HepG2 (cell line): ENCODE data around the gene CHRNG. TPM values are rescaled to one million over a fixed set of nuclear protein-coding genes. Genes with fewer than 3 reads are reported as not detected.

Experiments used
- AGO2 ChIP-seq: fragments of 200-400 bp; formaldehyde crosslinking; optimal IDR thresholded peaks from 2 replicates; pipeline ENCODE3; 2017; ENCODE audit warnings: mild to moderate bottlenecking, low read depth, low read length, moderate library complexity
- ATM ChIP-seq: fragments of 450-650 bp; IDR thresholded peaks from 2 replicates; pipeline ENCODE4 v1.7.1; 2017; ENCODE audit warnings: mild to moderate bottlenecking, borderline replicate concordance
- ATRX ChIP-seq: sonication (generic); formaldehyde crosslinking; IDR thresholded peaks from 2 replicates; pipeline ENCODE4 v1.4.0; 2020; ENCODE audit warnings: missing genetic modification reagents, borderline replicate concordance
- ERF ChIP-seq: IDR thresholded peaks from 2 replicates; pipeline ENCODE4 v1.6.1; 2018; ENCODE audit warnings: missing biosample characterization, missing genetic modification reagents
- NFKBIZ ChIP-seq: IDR thresholded peaks from 2 replicates; pipeline ENCODE4 v1.6.1; 2018; ENCODE audit warnings: missing genetic modification reagents, missing compliant biosample characterization
- NR2F2 ChIP-seq: IDR thresholded peaks from 2 replicates; pipeline ENCODE4 v1.6.1; 2012; ENCODE audit warnings: low read depth, inconsistent platforms, borderline replicate concordance
- RBAK ChIP-seq: sonication (generic); formaldehyde crosslinking; IDR thresholded peaks from 2 replicates; pipeline ENCODE4 v1.5.1; 2020; ENCODE audit warnings: mild to moderate bottlenecking, missing genetic modification reagents
- SMAD3 ChIP-seq: sonication (generic); formaldehyde crosslinking; IDR thresholded peaks from 2 replicates; pipeline ENCODE4 v1.4.0; 2020; ENCODE audit warnings: missing genetic modification reagents
- SP1 ChIP-seq, 2 experiments: fragments of 450-650 bp in 1 of 2; sonication (generic) in 1 of 2; formaldehyde crosslinking in 1 of 2; IDR thresholded peaks; 2 replicates each; pipeline versions ENCODE4 v1.4.0 to v1.6.1; 2016 to 2020; ENCODE audit warnings: missing genetic modification reagents in 1 of 2
- SSRP1 ChIP-seq: IDR thresholded peaks from 2 replicates; pipeline ENCODE4 v1.6.1; 2016; ENCODE audit warnings: control low read depth
- TBL1XR1 ChIP-seq: fragments of 150-350 bp; IDR thresholded peaks from 2 replicates; pipeline ENCODE4 v1.6.1; 2014; ENCODE audit warnings: borderline replicate concordance, low read length; ENCODE audit not compliant: partially characterized antibody
- ZC3H13 ChIP-seq: sonication (generic); formaldehyde crosslinking; IDR thresholded peaks from 2 replicates; pipeline ENCODE4 v1.8.1; 2023; ENCODE audit warnings: mild to moderate bottlenecking, missing genetic modification reagents, moderate library complexity
- ZKSCAN5 ChIP-seq: sonication (generic); formaldehyde crosslinking; IDR thresholded peaks from 2 replicates; pipeline ENCODE4 v1.5.1; 2020; ENCODE audit warnings: mild to moderate bottlenecking, missing genetic modification reagents
- ZNF12 ChIP-seq: sonication (generic); formaldehyde crosslinking; IDR thresholded peaks from 2 replicates; pipeline ENCODE4 v1.5.0; 2020; ENCODE audit warnings: missing genetic modification reagents
- ZNF138 ChIP-seq: sonication (generic); formaldehyde crosslinking; IDR thresholded peaks from 2 replicates; pipeline ENCODE4 v1.5.0; 2020; ENCODE audit warnings: mild to moderate bottlenecking, low read depth, missing genetic modification reagents
- ZNF44 ChIP-seq: sonication (generic); formaldehyde crosslinking; IDR thresholded peaks from 2 replicates; pipeline ENCODE4 v1.5.1; 2020; ENCODE audit warnings: mild to moderate bottlenecking, missing genetic modification reagents
- ZNF564 ChIP-seq: sonication (generic); formaldehyde crosslinking; IDR thresholded peaks from 2 replicates; pipeline ENCODE4 v1.8.1; 2023; ENCODE audit warnings: mild to moderate bottlenecking, missing genetic modification reagents
- ZNF605 ChIP-seq: sonication (generic); formaldehyde crosslinking; IDR thresholded peaks from 2 replicates; pipeline ENCODE4 v1.8.0; 2022; ENCODE audit warnings: mild to moderate bottlenecking, missing genetic modification reagents
- ZNF629 ChIP-seq: sonication (generic); formaldehyde crosslinking; conservative IDR thresholded peaks from 2 replicates; pipeline ENCODE4 v1.5.0; 2020; ENCODE audit warnings: missing genetic modification reagents
- ZNF652 ChIP-seq: IDR thresholded peaks from 2 replicates; pipeline ENCODE4 v1.6.1; 2016; ENCODE audit warnings: low read depth, borderline replicate concordance
- ZNF839 ChIP-seq: sonication (generic); formaldehyde crosslinking; IDR thresholded peaks from 2 replicates; pipeline ENCODE4 v1.4.0; 2020; ENCODE audit warnings: missing genetic modification reagents, mild to moderate bottlenecking, borderline replicate concordance
- polyA plus RNA-seq, 8 experiments: library from polyadenylated mRNA; depleted of rRNA in 3 of 8; stranded (reverse) in 7 of 8; unstranded in 1 of 8; fragments of >200 nt; fragmentation: Illumina TruSeq in 4 of 8; extraction: Trizol in 4 of 8; gene quantifications; 2 replicates each; pipeline versions ENCODE4 v1.2.1 to v1.2.3, GENCODE V29; 2011 to 2016; ENCODE audit warnings: low read depth in 4 of 8, missing spikeins in 1 of 8, mixed read lengths in 1 of 8; ENCODE audit not compliant: insufficient read depth in 1 of 8
- total RNA-seq, 5 experiments: library from RNA; depleted of rRNA; stranded (reverse); fragments of >200 nt; fragmentation: Illumina TruSeq; extraction: Trizol; gene quantifications; 2 replicates each; pipeline ENCODE4 v1.2.3, GENCODE V29; 2016; ENCODE audit warnings: low read depth in 1 of 5
- TF ChIP-seq, protein P1 (sequence below): sonication (generic); formaldehyde crosslinking; IDR thresholded peaks from 2 replicates; pipeline ENCODE4 v1.5.1; 2020; ENCODE audit warnings: missing genetic modification reagents, mild to moderate bottlenecking, borderline replicate concordance
- TF ChIP-seq, protein P2 (sequence below): sonication (generic); formaldehyde crosslinking; IDR thresholded peaks from 2 replicates; pipeline ENCODE4 v1.5.1; 2020; ENCODE audit warnings: missing genetic modification reagents, mild to moderate bottlenecking, borderline replicate concordance
- TF ChIP-seq, protein P3 (sequence below): sonication (generic); formaldehyde crosslinking; IDR thresholded peaks from 2 replicates; pipeline ENCODE4 v1.4.0; 2020; ENCODE audit warnings: missing genetic modification reagents

Gene CHRNG
- total and polyA plus RNA-seq, 2 of the 13 experiments (the other 11 are each of a cell fraction or from before 2014, with no cell fraction given) = not detected

DNA sequence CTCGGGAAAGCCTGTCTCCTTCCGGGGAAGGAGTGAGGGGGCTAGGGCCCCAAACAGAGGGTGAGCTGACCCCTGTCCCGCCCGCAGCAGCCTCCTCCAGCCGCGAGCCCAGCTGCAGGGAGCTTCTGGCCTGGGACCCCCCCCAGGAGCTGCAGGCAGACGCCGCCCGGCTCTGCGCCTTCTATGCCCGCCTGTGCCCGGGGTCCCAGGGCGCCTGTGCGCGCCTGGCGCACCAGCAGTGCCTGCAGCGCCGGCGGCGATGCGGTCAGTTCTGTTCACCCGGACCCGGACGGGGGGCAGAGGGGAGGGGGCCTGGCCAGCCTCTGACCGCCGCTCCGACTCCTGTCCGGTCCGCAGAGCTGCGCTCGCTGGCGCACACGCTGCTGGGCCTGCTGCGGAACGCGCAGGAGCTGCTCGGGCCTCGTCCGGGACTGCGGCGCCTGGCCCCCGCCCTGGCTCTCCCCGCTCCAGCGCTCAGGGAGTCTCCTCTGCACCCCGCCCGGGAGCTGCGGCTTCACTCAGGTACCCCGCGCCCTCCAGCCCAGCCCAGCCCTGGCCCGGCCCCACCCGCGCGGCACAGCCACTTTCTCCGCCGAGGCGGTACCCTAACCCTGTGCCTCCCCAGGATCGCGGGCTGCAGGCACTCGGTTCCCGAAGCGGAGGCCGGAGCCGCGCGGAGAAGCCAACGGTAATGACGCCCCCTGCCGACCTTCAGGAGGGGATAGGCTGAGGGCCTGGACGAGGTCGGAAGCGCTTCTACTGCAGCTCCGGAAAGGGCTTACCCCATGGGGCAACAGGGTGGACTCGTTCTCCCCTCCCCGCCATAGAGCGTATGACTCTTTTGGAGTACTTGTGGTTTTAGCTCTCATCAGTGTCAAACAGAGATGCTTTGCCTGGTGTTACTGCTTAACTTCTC is 15.6 kb upstream of the CHRNG start (continued):
- TF ChIP-seq, protein P1, sequence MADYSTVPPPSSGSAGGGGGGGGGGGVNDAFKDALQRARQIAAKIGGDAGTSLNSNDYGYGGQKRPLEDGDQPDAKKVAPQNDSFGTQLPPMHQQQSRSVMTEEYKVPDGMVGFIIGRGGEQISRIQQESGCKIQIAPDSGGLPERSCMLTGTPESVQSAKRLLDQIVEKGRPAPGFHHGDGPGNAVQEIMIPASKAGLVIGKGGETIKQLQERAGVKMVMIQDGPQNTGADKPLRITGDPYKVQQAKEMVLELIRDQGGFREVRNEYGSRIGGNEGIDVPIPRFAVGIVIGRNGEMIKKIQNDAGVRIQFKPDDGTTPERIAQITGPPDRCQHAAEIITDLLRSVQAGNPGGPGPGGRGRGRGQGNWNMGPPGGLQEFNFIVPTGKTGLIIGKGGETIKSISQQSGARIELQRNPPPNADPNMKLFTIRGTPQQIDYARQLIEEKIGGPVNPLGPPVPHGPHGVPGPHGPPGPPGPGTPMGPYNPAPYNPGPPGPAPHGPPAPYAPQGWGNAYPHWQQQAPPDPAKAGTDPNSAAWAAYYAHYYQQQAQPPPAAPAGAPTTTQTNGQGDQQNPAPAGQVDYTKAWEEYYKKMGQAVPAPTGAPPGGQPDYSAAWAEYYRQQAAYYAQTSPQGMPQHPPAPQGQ (CRISPR knock-in tag) = no peak
- TF ChIP-seq NFKBIZ (CRISPR knock-in tag) = no peak
- no peak for TF ChIP-seq ZNF652
- TF ChIP-seq ATM = no peak
- TF ChIP-seq ZNF44 (CRISPR knock-in tag) = no peak
- no peak for TF ChIP-seq AGO2
- no peak for TF ChIP-seq ZKSCAN5 (CRISPR knock-in tag)
- TF ChIP-seq, protein P2, sequence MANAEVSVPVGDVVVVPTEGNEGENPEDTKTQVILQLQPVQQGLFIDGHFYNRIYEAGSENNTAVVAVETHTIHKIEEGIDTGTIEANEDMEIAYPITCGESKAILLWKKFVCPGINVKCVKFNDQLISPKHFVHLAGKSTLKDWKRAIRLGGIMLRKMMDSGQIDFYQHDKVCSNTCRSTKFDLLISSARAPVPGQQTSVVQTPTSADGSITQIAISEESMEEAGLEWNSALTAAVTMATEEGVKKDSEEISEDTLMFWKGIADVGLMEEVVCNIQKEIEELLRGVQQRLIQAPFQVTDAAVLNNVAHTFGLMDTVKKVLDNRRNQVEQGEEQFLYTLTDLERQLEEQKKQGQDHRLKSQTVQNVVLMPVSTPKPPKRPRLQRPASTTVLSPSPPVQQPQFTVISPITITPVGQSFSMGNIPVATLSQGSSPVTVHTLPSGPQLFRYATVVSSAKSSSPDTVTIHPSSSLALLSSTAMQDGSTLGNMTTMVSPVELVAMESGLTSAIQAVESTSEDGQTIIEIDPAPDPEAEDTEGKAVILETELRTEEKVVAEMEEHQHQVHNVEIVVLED = no peak
- TF ChIP-seq ZNF839 = 0 out of 2 replicates have a peak, but pooled peaks have one; percentile 10
- TF ChIP-seq, protein P3, sequence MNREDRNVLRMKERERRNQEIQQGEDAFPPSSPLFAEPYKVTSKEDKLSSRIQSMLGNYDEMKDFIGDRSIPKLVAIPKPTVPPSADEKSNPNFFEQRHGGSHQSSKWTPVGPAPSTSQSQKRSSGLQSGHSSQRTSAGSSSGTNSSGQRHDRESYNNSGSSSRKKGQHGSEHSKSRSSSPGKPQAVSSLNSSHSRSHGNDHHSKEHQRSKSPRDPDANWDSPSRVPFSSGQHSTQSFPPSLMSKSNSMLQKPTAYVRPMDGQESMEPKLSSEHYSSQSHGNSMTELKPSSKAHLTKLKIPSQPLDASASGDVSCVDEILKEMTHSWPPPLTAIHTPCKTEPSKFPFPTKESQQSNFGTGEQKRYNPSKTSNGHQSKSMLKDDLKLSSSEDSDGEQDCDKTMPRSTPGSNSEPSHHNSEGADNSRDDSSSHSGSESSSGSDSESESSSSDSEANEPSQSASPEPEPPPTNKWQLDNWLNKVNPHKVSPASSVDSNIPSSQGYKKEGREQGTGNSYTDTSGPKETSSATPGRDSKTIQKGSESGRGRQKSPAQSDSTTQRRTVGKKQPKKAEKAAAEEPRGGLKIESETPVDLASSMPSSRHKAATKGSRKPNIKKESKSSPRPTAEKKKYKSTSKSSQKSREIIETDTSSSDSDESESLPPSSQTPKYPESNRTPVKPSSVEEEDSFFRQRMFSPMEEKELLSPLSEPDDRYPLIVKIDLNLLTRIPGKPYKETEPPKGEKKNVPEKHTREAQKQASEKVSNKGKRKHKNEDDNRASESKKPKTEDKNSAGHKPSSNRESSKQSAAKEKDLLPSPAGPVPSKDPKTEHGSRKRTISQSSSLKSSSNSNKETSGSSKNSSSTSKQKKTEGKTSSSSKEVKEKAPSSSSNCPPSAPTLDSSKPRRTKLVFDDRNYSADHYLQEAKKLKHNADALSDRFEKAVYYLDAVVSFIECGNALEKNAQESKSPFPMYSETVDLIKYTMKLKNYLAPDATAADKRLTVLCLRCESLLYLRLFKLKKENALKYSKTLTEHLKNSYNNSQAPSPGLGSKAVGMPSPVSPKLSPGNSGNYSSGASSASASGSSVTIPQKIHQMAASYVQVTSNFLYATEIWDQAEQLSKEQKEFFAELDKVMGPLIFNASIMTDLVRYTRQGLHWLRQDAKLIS = no peak
- TF ChIP-seq ZNF564 (CRISPR knock-in tag) = no peak
- no peak for TF ChIP-seq ZNF629 (CRISPR knock-in tag)
- TF ChIP-seq ATRX (CRISPR knock-in tag) = no peak
- no peak for TF ChIP-seq ZNF138 (CRISPR knock-in tag)
- no peak for TF ChIP-seq TBL1XR1
- TF ChIP-seq RBAK (CRISPR knock-in tag) = no peak
- TF ChIP-seq ZNF12 = 0 out of 2 replicates have a peak, but pooled peaks have one; percentile 34
- TF ChIP-seq ZC3H13 (CRISPR knock-in tag) = no peak
- TF ChIP-seq SMAD3 (CRISPR knock-in tag) = no peak
- TF ChIP-seq NR2F2 = no peak
- TF ChIP-seq SSRP1 (CRISPR knock-in tag) = no peak
- TF ChIP-seq SP1 (IDR thresholded peaks at IDR 0.05) = no peak
- TF ChIP-seq SP1 (CRISPR knock-in tag; IDR thresholded peaks at IDR 0.05) = no peak
- TF ChIP-seq ERF (CRISPR knock-in tag) = no peak; the same call in 1 of the 2 replicates
- no peak; the same call in 1 of the 2 replicates for TF ChIP-seq ZNF605
